Heart right ventricle (tissue), 16 donors: Measurements from ENCODE around the gene CAMK4. TPM values are rescaled to one million over a fixed set of nuclear protein-coding genes. Genes with fewer than 3 reads are reported as not detected.

Experiments
- ATAC-seq, 8 donors: fragments of 200-7000 bp; cut with Tn5 transposase; one replicate each; pipeline ENCODE4 v1.9.1; 2020; ENCODE audit warnings: mild to moderate bottlenecking in 8 of 8, moderate library complexity in 8 of 8, moderate number of reproducible peaks in 1 of 8
- DNase-seq, 2 donors: peaks; one replicate each; pipeline ENCODE4 v3.0.0-alpha.2; 2020
- H3K27ac ChIP-seq, 10 donors: fragments of 200-600 bp; sonication (generic) in 2 of 10; one replicate each; pipeline versions ENCODE4 v1.5.0 to v1.8.0; 2020 to 2022; ENCODE audit warnings: mild to moderate bottlenecking in 3 of 10
- H3K27me3 ChIP-seq, 7 donors: fragments of 200-600 bp; one replicate each; pipeline ENCODE4 v1.8.0; 2021 to 2022; ENCODE audit warnings: mild to moderate bottlenecking in 2 of 7
- H3K36me3 ChIP-seq, 9 donors: fragments of 200-600 bp; sonication (generic) in 1 of 9; one replicate each; pipeline versions ENCODE4 v1.5.0 to v1.8.0; 2020 to 2022; ENCODE audit warnings: mild to moderate bottlenecking in 2 of 9
- H3K4me1 ChIP-seq, 9 donors: fragments of 200-600 bp; sonication (generic) in 1 of 9; one replicate each; pipeline versions ENCODE4 v1.5.0 to v1.8.0; 2020 to 2022; ENCODE audit warnings: mild to moderate bottlenecking in 4 of 9
- H3K4me3 ChIP-seq, 10 donors: fragments of 200-600 bp; sonication (generic) in 2 of 10; one replicate each; pipeline versions ENCODE4 v1.5.0 to v1.8.0; 2020 to 2022; ENCODE audit warnings: mild to moderate bottlenecking in 7 of 10, moderate library complexity in 2 of 10
- H3K9me3 ChIP-seq, 11 donors: fragments of 200-600 bp in 10 of 11; sonication (generic) in 2 of 11; one replicate each; pipeline versions ENCODE4 v1.5.0 to v1.8.0; 2013 to 2022; ENCODE audit warnings: mild to moderate bottlenecking in 2 of 11, control low read depth in 1 of 11, moderate library complexity in 1 of 11
- WGBS, 2 donors: extraction: QIAGEN DNeasy Blood & Tissue Kit; methylation state at CpG; one replicate each; pipeline ENCODE4 v1.1.7; 2013; ENCODE audit warnings: inconsistent platforms in 1 of 2; 5-methylcytosine and 5-hydroxymethylcytosine counted together
- intact Hi-C, 10 donors: fragments of 100-400 bp; cut with DNase I; formaldehyde crosslinking; loops; one replicate each; pipeline versions ENCODE4 v1.11.1 to v1.14.2; 2022
- polyA plus RNA-seq, 2 donors: library from polyadenylated mRNA; stranded (reverse); fragments of 200-250 nt; gene quantifications; one replicate each; pipeline ENCODE4 v1.2.3, GENCODE V29; 2013
- total RNA-seq, 10 donors: library from RNA; stranded (reverse); fragmentation: NEBNext Ultra II Directional in 3 of 10; extraction: Animal tissue kit (Norgen Biotek cat#: 25700) in 3 of 10; gene quantifications; one replicate each; pipeline versions ENCODE4 v1.2.1 to v1.2.4, GENCODE V29; 2021 to 2023
- TF ChIP-seq, protein P1 (sequence below), 9 donors: fragments of 200-600 bp; sonication (generic) in 2 of 9; IDR thresholded peaks; one replicate each; pipeline versions ENCODE4 v1.5.0 to v1.8.0; 2021 to 2022; ENCODE audit warnings: antibody characterized with exemption in 9 of 9, mild to moderate bottlenecking in 5 of 9, moderate library complexity in 1 of 9
- donor health status: Arrhythmogenic right ventricular cardiomyopathy.
- donor health status: ischemic (EF 13 %, LVEDD 7.1; RV severe dilation, severe dysfunction).
- donor health status: healthy with polysubstance abuse.
- donor health status: DM: no; HTN: yes; CAD: no.
- donor health status: DM: no; HTN: no; CAD: no.
- donor health status: ischemic (EF 25% LVEDD 6.9; RV normal size, moderate dysfunction).
- donor health status: ischemic (EF 25% LVEDD 5.7; RV mildly dilated, moderate dysfunction).
- donor health status: healthy.
- donor health status: DM: yes; HTN: yes; CAD: no.
- donor health status: Ischemic cardiomyopathy.
- donor health status: ischemic (EF 35%, LVEDD 5.7; RV mildly dilated, moderate dysfunction).
- donor health status: nonischemic (EF 11% LVEDD 7.7; RV severe dilation, severe dysfunction).
- donor health status: DM: yes; HTN: yes; CAD: no.
- donor health status: PGD.
- donor health status: ischemic (EF 29% LVEDD 5.4; RV normal size, mild dysfunction).
- donor health status: nonischemic (EF 23%, LVEDD 6.1; RV moderate dilation, normal function).

CAMK4 gene
- total and polyA plus RNA-seq, 12 donors: 0.02 to 2.0 (median 0.34) TPM; not detected in 1

DNA sequence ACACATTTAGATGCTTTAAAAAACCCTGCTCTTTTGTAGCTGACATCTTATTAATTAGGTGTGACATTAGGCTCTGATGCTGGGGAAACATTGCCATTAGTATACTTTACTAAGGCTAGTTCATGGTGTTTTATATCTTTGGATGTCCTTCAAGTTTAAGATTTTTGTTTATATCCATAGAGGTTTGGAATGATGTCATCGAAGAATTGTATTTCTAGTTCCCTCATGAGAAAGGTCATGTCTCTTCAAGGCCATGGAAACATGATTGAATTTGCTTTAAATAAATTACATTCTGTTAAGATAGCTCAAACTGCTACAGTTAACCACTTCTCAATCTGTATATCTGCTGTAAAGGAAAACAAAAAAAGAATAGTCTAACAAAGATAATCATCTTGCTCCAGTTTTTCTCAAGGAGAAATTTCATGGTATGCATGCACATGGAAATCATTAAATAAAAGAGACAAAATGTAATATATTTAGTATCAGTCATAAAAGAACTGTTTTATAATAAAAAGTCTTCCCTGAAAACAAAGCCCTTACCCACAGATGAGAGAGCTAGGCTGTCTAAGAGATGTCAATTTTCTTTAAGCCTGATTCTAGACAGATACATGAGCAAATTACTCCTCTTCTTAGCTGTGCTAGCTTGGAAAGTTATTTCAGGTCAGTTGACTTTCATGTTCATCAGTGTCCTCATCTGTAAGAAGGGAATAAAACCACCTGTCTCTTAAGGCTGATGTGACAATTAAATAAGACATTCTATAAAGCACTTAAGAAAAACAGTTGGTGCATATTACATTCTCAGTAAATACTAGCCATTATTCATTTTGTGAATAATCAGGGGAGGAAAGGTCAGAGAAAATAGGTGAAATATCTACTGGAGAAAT, 313.2 kb downstream of the CAMK4 start:
- H3K4me3 ChIP-seq: no peak overlapping the region
- intact Hi-C loops: no loop called here
- peaks cover 0 to 13% (median 0%) of the 10 kb centered on the region in 9 donors for H3K4me1 ChIP-seq
- H3K36me3 ChIP-seq: no peaks in the 10 kb centered on the region
- no peaks in the 10 kb centered on the region for H3K27me3 ChIP-seq
- H3K27ac ChIP-seq: no peak overlapping the region
- H3K9me3 ChIP-seq: no peaks in the 10 kb centered on the region
- DNase-seq (no peak), ATAC-seq (no peak)
- TF ChIP-seq, protein P1, sequence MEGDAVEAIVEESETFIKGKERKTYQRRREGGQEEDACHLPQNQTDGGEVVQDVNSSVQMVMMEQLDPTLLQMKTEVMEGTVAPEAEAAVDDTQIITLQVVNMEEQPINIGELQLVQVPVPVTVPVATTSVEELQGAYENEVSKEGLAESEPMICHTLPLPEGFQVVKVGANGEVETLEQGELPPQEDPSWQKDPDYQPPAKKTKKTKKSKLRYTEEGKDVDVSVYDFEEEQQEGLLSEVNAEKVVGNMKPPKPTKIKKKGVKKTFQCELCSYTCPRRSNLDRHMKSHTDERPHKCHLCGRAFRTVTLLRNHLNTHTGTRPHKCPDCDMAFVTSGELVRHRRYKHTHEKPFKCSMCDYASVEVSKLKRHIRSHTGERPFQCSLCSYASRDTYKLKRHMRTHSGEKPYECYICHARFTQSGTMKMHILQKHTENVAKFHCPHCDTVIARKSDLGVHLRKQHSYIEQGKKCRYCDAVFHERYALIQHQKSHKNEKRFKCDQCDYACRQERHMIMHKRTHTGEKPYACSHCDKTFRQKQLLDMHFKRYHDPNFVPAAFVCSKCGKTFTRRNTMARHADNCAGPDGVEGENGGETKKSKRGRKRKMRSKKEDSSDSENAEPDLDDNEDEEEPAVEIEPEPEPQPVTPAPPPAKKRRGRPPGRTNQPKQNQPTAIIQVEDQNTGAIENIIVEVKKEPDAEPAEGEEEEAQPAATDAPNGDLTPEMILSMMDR (IDR thresholded peaks at IDR 0.05): no peak
- 67 to 70% methylated on average over 1 of the region's 1 CpG for WGBS, 2 donors

Other genes starting within 250 kb of the CAMK4 start
- 1 to 10 TPM; 3.1 to 8.5 (median 4.5) TPM for gene TSLP, start 152.7 kb upstream of the CAMK4 start, total RNA-seq
- 1 to 10 TPM; 2.8 to 8.7 TPM for gene TSLP, start 152.7 kb upstream of the CAMK4 start, polyA plus RNA-seq
- gene WDR36, start 132.0 kb upstream of the CAMK4 start, total RNA-seq: 10 to 100 TPM; 11.2 to 15.8 (median 13.6) TPM
- gene WDR36, start 132.0 kb upstream of the CAMK4 start, polyA plus RNA-seq: 1 to 10 TPM; 3.2 to 6.9 TPM